ENCODE data around the gene TRAT1.
"Not testable (repeated sequence)": the region's sequence is repeated elsewhere in the genome, so short reads cannot be mapped to it uniquely, and the experiment has no call there.

TRAT1 gene

GRCh38 chr3:108822123-108822897, at the start of gene TRAT1:
TRAT1 (plus strand) TSS chr3:108822786; CDS start chr3:108822928, 142 bp downstream.
- DNase-seq = peak in 1 of 2 donors; percentile 48

GRCh38 chr3:108775649-108776048, 46.9 kb upstream of the TRAT1 start:
- DNase-seq = no peak

GRCh38 chr3:108779496-108779895, 43.1 kb upstream of the TRAT1 start:
- no peak for DNase-seq

GRCh38 chr3:108780235-108780634, 42.4 kb upstream of the TRAT1 start:
- peak; percentile 13 to 28 for DNase-seq

GRCh38 chr3:108791473-108791872, 31.1 kb upstream of the TRAT1 start:
- DNase-seq = no peak

GRCh38 chr3:108804437-108804836, 18.1 kb upstream of the TRAT1 start:
- no peak for DNase-seq

GRCh38 chr3:108804966-108805365, 17.6 kb upstream of the TRAT1 start:
- DNase-seq = no peak

- peak; percentile 42 to 72 for DNase-seq
Measured at GRCh38 chr3:108806316-108806715, 16.3 kb upstream of the TRAT1 start.

- DNase-seq = peak; percentile 68 to 80
Measured at GRCh38 chr3:108818404-108818803, 4.2 kb upstream of the TRAT1 start.

- DNase-seq = no peak
Measured at GRCh38 chr3:108820586-108820985, 2.0 kb upstream of the TRAT1 start.

- no peak for DNase-seq
Measured at GRCh38 chr3:108823227-108823626, 641 bp downstream of the TRAT1 start.

GRCh38 chr3:108823803-108824202, 1.2 kb downstream of the TRAT1 start:
- DNase-seq = not testable (repeated sequence)

GRCh38 chr3:108826309-108827187, 4.0 kb downstream of the TRAT1 start:
- no peak for DNase-seq

GRCh38 chr3:108830381-108830780, 7.8 kb downstream of the TRAT1 start:
- no peak for DNase-seq

- no peak for DNase-seq
Measured at GRCh38 chr3:108830991-108831614, 8.5 kb downstream of the TRAT1 start.

GRCh38 chr3:108833611-108834010, 11.0 kb downstream of the TRAT1 start:
- no peak for DNase-seq

GRCh38 chr3:108834551-108834950, 12.0 kb downstream of the TRAT1 start:
- peak in 1 of 2 donors; percentile 44 for DNase-seq

- peak; percentile 23 to 52 for DNase-seq
Measured at GRCh38 chr3:108835101-108835500, 12.5 kb downstream of the TRAT1 start.

- no peak for DNase-seq
Measured at GRCh38 chr3:108838436-108838835, 15.8 kb downstream of the TRAT1 start.

- DNase-seq = no peak
Measured at GRCh38 chr3:108845709-108846293, 23.2 kb downstream of the TRAT1 start.

GRCh38 chr3:108847187-108847586, 24.6 kb downstream of the TRAT1 start:
- no peak for DNase-seq

- no peak for DNase-seq
Measured at GRCh38 chr3:108849075-108849474, 26.5 kb downstream of the TRAT1 start.

GRCh38 chr3:108861401-108861800, 38.8 kb downstream of the TRAT1 start:
- no peak for DNase-seq

Measured in CD4-positive, alpha-beta T cell treated with Interleukin-1 beta for 1 hour (primary cell).